ENCODE measurements around the gene MAPK10. TPM values are rescaled to one million over a fixed set of nuclear protein-coding genes. Genes with fewer than 3 reads are reported as not detected.

The MAPK10 gene
- total RNA-seq, 1 experiment from 2014 or later, result 0.44 TPM

GRCh38 chr4:86233090-86233489 is 126.8 kb downstream of the MAPK10 start:
- no peak for ATAC-seq
- DNase-seq, result no peak
- H3K36me3 ChIP-seq (ENCODE audit: low read depth, low read length), result no peaks in the 10 kb centered on the region
- H3K27ac ChIP-seq (ENCODE audit: low read length), result no peak overlapping the region
- H3K9me3 ChIP-seq (ENCODE audit: low read length), result no peaks in the 10 kb centered on the region
- TF ChIP-seq EZH2 (IDR thresholded peaks at IDR 0.05; ENCODE audit: low read length, unreplicated experiment) (no peak), CTCF (conservative IDR thresholded peaks at IDR 0.05; ENCODE audit: low read depth, low read length) (no peak), EZH2phosphoT487 (IDR thresholded peaks at IDR 0.05; ENCODE audit: borderline replicate concordance, low read length) (no peak)
- ChIA-PET CTCF (no interaction called here), POLR2A (ENCODE audit: unreplicated experiment) (no interaction called here)
- H2AFZ ChIP-seq (ENCODE audit: low read length), result no peak overlapping the region
- H4K20me1 ChIP-seq (ENCODE audit: low read length), result no peaks in the 10 kb centered on the region
- H3K27me3 ChIP-seq (ENCODE audit: low read length), result no peaks in the 10 kb centered on the region
- no TSS peak for BruUV-seq (replicated peaks)
- H3K79me2 ChIP-seq (ENCODE audit: low read length), result no peaks in the 10 kb centered on the region
- H3F3A ChIP-seq (ENCODE audit: low read length, unreplicated experiment), result no peaks in the 10 kb centered on the region
- H3K9me2 ChIP-seq (replicated peaks; ENCODE audit: low read length), result no peaks in the 10 kb centered on the region
- no peaks in the 10 kb centered on the region for H3K4me1 ChIP-seq (ENCODE audit: insufficient read depth, low read length)
- H3K9ac ChIP-seq (ENCODE audit: low read length), result no peak overlapping the region
- intact Hi-C loops (cut with micrococcal nuclease), result no loop called here
- no peak overlapping the region for H3K4me2 ChIP-seq (ENCODE audit: low read length)
- no peak overlapping the region for H3K4me3 ChIP-seq (ENCODE audit: low read length)

GRCh38 chr4:86223472-86223871 is 136.4 kb downstream of the MAPK10 start:
- no peaks in the 10 kb centered on the region for H4K20me1 ChIP-seq (ENCODE audit: low read length)

More at GRCh38 chr4:86223472-86223871, 136.4 kb downstream of the MAPK10 start:
- DNase-seq (peak; percentile 60), ATAC-seq (peak; percentile 62)
- POLR2A ChIA-PET (ENCODE audit: unreplicated experiment), result no interaction called here
- Histone ChIP-seq H3K27ac (ENCODE audit: low read length) (no peak overlapping the region), H3K9me3 (ENCODE audit: low read length) (no peaks in the 10 kb centered on the region), H3K4me3 (ENCODE audit: low read length) (no peak overlapping the region), H3K4me2 (ENCODE audit: low read length) (no peak overlapping the region), H3K9me2 (replicated peaks; ENCODE audit: low read length) (no peaks in the 10 kb centered on the region), H3F3A (ENCODE audit: low read length, unreplicated experiment) (no peaks in the 10 kb centered on the region), H3K4me1 (ENCODE audit: insufficient read depth, low read length) (peaks cover 11% of the 10 kb centered on the region), H3K36me3 (ENCODE audit: low read depth, low read length) (no peaks in the 10 kb centered on the region), H3K9ac (ENCODE audit: low read length) (no peak overlapping the region), H3K79me2 (ENCODE audit: low read length) (no peaks in the 10 kb centered on the region), H2AFZ (ENCODE audit: low read length) (no peak overlapping the region), H3K27me3 (ENCODE audit: low read length) (no peaks in the 10 kb centered on the region)
- BruUV-seq (replicated peaks), result no TSS peak
- intact Hi-C loops (cut with micrococcal nuclease), result loop anchor here (2.0 to 10.0 kb wide), 2 partner anchors 179 to 427 kb away; no protein-coding TSS in a partner anchor
- TF ChIP-seq EZH2 (IDR thresholded peaks at IDR 0.05; ENCODE audit: low read length, unreplicated experiment) (no peak), CTCF (conservative IDR thresholded peaks at IDR 0.05; ENCODE audit: low read depth, low read length) (peak; percentile 80), EZH2phosphoT487 (IDR thresholded peaks at IDR 0.05; ENCODE audit: borderline replicate concordance, low read length) (no peak)
- CTCF ChIA-PET, result no interaction called here

Data from PC-3 (cell line).